Measurements from ENCODE around the gene RNF138.
"Not testable (repeated sequence)": the region's sequence is repeated elsewhere in the genome, so short reads cannot be mapped to it uniquely, and the experiment has no call there.

RNF138 gene

GRCh38 chr18:32096946-32097345, 5.3 kb downstream of the RNF138 start:
- no peak for DNase-seq

GRCh38 chr18:32104516-32104915, 12.8 kb downstream of the RNF138 start:
- no peak for DNase-seq

GRCh38 chr18:32110005-32110404, 18.3 kb downstream of the RNF138 start:
- no peak for DNase-seq

DNA sequence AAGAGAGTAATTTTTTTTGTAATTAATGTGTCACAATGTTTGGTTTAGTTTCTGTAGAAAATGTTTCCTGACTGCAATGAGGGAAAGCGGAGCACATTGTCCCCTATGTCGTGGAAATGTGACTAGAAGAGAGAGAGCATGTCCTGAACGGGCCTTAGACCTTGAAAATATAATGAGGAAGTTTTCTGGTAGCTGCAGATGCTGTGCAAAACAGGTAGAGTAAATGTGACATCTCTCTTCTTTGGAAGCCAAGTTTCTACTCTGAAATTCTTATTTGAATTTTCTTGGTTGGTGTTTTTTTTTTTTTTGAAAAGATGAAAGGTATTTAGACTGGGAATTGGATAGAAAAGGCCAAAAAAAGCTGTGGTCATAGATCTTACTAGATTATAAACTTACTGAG, 20.0 kb downstream of the RNF138 start:
- no peak for DNase-seq

DNA sequence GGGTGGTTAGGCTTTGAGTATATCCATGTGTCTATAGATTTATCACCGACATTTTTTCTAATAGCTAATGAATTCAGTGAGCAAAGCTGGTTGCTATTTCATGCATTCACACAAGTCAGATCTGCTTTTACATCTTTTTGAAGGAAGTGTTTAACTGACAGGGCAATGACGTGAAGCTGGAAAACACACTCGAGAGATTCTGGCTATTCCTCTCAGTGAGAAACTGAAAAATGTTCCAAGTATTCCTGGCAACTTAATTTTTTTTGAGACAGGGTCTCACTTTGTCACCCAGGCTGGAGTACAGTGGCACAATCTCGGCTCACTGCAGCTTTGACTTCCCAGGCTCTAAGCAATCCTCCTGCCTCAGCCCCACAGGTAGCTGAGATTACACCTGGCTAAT, 21.2 kb downstream of the RNF138 start:
- no peak for DNase-seq

DNA sequence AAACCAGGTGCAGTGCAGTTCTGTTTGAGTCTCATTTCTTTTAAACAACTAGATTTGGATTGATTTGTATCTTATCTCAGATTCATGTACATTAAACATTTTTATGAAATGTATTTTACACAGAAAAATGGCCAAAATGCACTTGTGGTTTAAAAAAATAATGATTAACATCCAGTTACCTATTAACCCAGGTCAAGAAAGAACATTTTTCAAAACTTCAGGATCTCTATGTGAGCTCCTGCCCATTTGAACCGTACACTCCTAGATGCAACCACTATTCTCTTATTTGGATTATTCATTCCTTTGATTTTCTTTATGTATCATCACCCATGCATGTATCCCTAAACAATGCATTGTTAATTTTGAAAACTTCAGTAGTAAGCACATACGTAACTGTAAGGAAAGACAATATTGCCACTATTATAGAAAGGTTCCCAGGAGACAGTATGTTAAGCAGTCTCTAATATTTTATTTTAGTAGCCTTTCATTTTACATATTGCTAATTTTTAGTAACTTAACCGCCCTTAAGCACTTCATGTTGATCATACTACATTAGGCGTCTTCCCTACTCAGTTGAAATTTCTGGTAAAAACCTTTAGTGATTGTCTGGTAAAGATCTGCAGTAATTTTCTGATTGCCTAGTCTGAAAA, 22.7 kb downstream of the RNF138 start:
- no peak for DNase-seq

GRCh38 chr18:32122039-32122438, 30.4 kb downstream of the RNF138 start:
- no peak for DNase-seq

DNA sequence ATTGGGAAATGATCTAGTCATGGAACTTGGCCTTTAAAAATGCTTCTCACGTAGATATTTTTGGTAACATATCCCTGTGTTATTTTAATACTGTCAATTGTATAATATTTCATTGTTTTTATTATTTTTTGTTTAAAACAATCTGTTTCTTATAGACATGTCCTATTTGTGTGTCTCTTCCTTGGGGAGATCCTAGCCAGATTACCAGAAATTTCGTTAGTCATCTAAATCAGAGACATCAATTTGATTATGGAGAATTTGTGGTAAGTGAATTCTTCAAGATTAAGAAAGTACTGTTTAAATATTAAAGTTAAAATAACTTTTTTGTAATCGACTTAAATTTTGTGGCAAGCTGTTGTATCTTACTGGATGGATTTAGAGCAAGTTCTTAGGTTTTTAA, 34.9 kb downstream of the RNF138 start:
- no peak for DNase-seq

DNA sequence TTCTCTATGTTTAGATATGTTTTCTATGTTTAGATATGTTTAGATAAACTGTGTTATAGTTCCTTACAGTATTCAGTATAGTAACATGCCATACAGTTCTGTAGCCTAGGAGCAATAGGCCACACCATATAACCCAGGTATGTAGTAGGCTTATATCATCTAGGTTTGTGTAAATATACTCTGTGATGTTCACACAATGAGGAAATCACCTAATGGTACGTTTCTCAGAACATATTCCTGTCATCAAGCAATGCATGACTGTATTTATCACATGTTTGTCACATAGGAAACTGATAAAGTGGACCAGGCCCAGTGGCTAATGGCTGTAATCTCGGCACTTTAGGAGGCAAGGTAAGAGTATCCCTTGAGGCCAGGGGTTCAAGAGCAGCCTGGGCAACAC, 44.0 kb downstream of the RNF138 start:
- no peak for DNase-seq

- no peak for DNase-seq
These were observed 46.8 kb downstream of the RNF138 start for GRCh38 chr18:32138332-32138982.

DNA sequence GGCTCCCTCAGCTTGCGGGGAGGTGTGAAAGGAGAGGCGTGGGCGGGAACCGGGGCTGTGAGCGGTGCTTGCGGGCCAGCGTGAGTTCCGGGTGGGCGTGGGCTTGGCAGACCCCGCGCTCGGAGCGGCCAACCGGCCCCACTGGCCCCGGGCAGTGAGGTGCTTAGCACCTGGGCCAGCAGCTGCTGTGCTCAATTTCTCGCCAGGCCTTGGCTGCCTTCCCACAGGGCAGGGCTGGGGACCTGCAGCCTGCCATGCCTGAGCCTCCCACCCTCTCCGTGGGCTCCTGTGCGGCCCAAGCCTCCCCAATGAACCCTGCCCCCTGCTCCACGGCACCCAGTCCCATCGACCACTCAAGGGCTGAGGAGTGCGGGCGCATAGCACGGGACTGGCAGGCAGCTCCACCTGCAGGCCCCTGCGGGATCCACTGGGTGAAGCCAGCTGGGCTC, 48.2 kb downstream of the RNF138 start:
- peak; percentile 43 for DNase-seq

DNA sequence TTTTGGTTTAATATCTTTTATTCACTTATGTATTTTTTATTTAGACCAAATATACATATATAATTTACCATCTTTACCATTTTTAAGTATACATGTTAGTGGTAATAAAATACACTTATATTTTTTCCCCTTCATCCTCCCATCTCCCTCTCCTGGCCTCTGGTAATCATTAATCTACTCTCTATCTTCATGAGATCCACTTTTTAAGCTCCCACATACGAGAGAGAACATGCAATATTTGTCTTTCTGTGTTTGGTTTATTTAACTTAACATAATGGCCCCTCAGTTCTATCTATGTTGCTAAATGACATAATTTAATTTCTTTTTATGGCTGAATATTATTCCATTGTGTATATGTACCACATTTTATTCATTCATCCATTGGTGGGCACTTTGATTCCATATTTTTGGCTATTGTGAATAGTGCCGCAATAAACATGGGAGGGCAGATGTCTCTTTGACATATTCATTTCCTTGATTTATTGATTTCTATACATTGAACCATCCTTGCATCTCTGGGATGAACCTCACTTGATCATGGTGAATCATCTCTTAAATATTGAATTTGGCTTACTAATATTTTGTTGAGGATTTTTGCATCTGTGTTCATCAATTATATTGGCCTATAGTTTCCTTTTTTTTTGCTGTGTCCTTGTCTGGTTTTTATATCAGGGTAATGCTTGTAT, 56.7 kb downstream of the RNF138 start:
- no peak for DNase-seq

DNA sequence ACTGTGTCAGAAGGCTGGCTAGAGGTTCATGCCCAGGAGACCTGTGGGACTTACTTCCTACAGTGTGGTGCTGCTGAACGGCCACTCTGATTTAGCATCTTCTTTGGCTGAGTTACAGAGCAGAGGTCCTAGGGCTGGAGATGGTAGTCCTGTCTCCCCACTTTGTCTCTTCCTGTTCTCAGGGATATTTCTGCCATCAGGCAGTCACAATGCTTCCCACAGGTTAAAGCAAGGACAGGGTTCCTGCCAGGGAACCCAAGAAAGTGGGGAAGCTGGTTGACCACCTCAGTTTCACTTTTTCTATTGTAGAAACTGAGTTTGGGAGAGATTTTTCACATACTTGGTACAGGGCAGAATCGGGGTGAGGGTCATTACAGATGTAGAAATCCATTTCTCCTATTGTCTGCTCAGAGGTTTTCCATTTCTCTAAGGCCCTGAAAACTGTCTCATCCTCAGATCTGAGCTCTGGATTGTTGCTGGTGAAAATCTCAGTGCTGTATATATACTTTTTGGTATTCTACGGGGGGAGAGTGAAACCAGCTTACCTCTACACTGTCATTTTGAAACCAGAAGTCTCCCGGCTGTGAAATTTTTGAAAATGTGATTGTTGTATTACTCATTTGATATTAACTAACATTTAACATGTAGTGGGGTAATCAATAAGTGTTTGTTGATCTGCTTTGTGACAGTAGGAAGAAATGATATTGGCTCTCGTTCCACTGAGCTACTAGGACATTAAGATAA, 61.2 kb downstream of the RNF138 start:
- no peak for DNase-seq

GRCh38 chr18:32156855-32157254, 65.2 kb downstream of the RNF138 start:
- no peak for DNase-seq

GRCh38 chr18:32157580-32157979, 65.9 kb downstream of the RNF138 start:
- DNase-seq, result no peak

DNA sequence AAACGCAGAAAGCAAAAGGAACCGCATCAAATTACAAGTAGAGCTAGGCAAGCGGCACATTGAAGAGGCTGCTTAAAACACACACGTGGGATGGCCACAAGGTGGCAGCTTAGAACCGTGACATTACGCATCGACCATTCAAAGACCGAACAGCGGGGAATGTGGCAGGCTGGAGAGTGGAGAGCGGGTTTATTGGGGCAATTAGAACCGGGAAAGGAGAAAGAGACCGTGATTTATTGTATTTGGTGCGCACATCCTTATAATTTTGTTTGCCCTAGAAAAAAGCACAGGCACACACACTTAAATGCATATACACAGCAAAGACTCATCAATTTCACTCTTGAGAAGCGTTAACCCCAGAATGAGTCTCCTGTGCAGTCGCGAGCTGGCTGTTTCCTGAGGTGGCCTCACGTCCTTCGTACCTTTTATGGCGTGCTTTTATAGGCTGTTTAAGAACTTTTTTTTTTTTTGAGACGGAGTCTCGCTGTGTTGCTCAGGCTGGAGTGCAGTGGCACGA, 66.5 kb downstream of the RNF138 start:
- peak; percentile 95 for DNase-seq

- not testable (repeated sequence) for DNase-seq
These were observed 67.0 kb downstream of the RNF138 start for GRCh38 chr18:32158631-32159030.

- DNase-seq, result no peak
These were observed 68.9 kb downstream of the RNF138 start for GRCh38 chr18:32160547-32160946.

GRCh38 chr18:32167980-32168730, 76.5 kb downstream of the RNF138 start:
- no peak for DNase-seq

GRCh38 chr18:32173654-32174053, 82.0 kb downstream of the RNF138 start:
- DNase-seq, result no peak

GRCh38 chr18:32174719-32175118, 83.0 kb downstream of the RNF138 start:
- DNase-seq, result no peak

GRCh38 chr18:32175265-32175664, 83.6 kb downstream of the RNF138 start:
- DNase-seq, result no peak

- not testable (repeated sequence) for DNase-seq
These were observed 85.1 kb downstream of the RNF138 start for GRCh38 chr18:32176745-32177144.

Data from DMS79 treated with DMSO at 0.1 percent for 48 hours (cell line).